DOHH2 (cell line): ENCODE results near the gene PRKD3.

Experiments used
- H3F3A ChIP-seq: fragments of 200-600 bp; sonication (generic), shearing (Covaris generic); 2 replicates; pipeline ENCODE4 v1.6.0; 2016; ENCODE audit warnings: antibody characterized with exemption, mild to moderate bottlenecking; ENCODE audit not compliant: control insufficient read depth, insufficient read depth
- H3K27ac ChIP-seq: fragments of 200-600 bp; sonication (generic); 2 replicates; pipeline ENCODE4 v1.5.1; 2014; ENCODE audit warnings: low read depth, mild to moderate bottlenecking, low read length, moderate library complexity
- H3K27me3 ChIP-seq: fragments of 200-600 bp; sonication (generic); 2 replicates; pipeline ENCODE4 v1.6.1; 2014; ENCODE audit warnings: mild to moderate bottlenecking, low read length, mixed read lengths; ENCODE audit not compliant: control insufficient read depth
- H3K36me3 ChIP-seq: fragments of 200-600 bp; sonication (generic); 2 replicates; pipeline ENCODE4 v1.6.1; 2014; ENCODE audit warnings: mild to moderate bottlenecking, low read length, moderate library complexity, mixed read lengths; ENCODE audit not compliant: control insufficient read depth
- H3K4me1 ChIP-seq: fragments of 200-600 bp; sonication (generic); 2 replicates; pipeline ENCODE4 v1.6.1; 2014; ENCODE audit warnings: mild to moderate bottlenecking, low read length, mixed read lengths; ENCODE audit not compliant: control insufficient read depth
- H3K4me2 ChIP-seq: fragments of 200-600 bp; sonication (generic); 2 replicates; pipeline ENCODE4 v1.6.0; 2014; ENCODE audit warnings: mild to moderate bottlenecking, low read length, moderate library complexity
- H3K4me3 ChIP-seq: fragments of 200-600 bp; sonication (generic); 2 replicates; pipeline ENCODE4 v1.5.1; 2014; ENCODE audit warnings: mild to moderate bottlenecking, low read length, mixed read lengths
- H3K79me2 ChIP-seq: fragments of 200-600 bp; sonication (generic); 2 replicates; pipeline ENCODE4 v1.6.1; 2014; ENCODE audit warnings: mild to moderate bottlenecking, low read length, mixed read lengths; ENCODE audit not compliant: control insufficient read depth
- H3K9me2 ChIP-seq: fragments of 200-600 bp; sonication (generic); replicated peaks from 2 replicates; pipeline ENCODE4 v1.6.1; 2014; ENCODE audit warnings: mild to moderate bottlenecking, low read length, mixed read lengths; ENCODE audit not compliant: control insufficient read depth
- H3K9me3 ChIP-seq: fragments of 200-600 bp; sonication (generic); 2 replicates; pipeline ENCODE4 v1.6.1; 2014; ENCODE audit warnings: antibody characterized with exemption, low read length, mixed read lengths; ENCODE audit not compliant: control insufficient read depth, insufficient read depth
- H4K20me1 ChIP-seq: fragments of 200-600 bp; sonication (generic); 2 replicates; pipeline ENCODE4 v1.6.0; 2014; ENCODE audit warnings: low read depth, mild to moderate bottlenecking, antibody characterized with exemption, low read length, moderate library complexity; ENCODE audit not compliant: control insufficient read depth, insufficient read depth
- CTCF ChIP-seq: fragments of 200-600 bp; sonication (generic); IDR thresholded peaks from one replicate; pipeline ENCODE4 v1.5.1; 2014; ENCODE audit warnings: antibody characterized with exemption, mild to moderate bottlenecking, low read depth, low read length; ENCODE audit not compliant: poor library complexity, severe bottlenecking
- EZH2phosphoT487 ChIP-seq: fragments of 200-600 bp; sonication (generic); IDR thresholded peaks from 2 replicates; pipeline ENCODE4 v1.6.1; 2017; ENCODE audit warnings: borderline replicate concordance, mild to moderate bottlenecking, antibody characterized with exemption, low read length, moderate library complexity, mixed read lengths

PRKD3 gene

GRCh38 chr2:37343537-37344434 is 19.2 kb upstream of the PRKD3 start:
- H4K20me1 ChIP-seq, result no peaks in the 10 kb centered on the region
- TF ChIP-seq EZH2phosphoT487, result no peak
- peak; percentile 54 for TF ChIP-seq CTCF
- no peaks in the 10 kb centered on the region for H3K36me3 ChIP-seq
- H3K4me1 ChIP-seq, result peaks cover 51% of the 10 kb centered on the region
- H3K9me2 ChIP-seq, result no peaks in the 10 kb centered on the region
- no peak overlapping the region for H3K27ac ChIP-seq
- H3K4me3 ChIP-seq, result peak overlapping the region; percentile 81
- no peaks in the 10 kb centered on the region for H3K79me2 ChIP-seq
- peaks cover 17% of the 10 kb centered on the region for H3F3A ChIP-seq
- H3K9me3 ChIP-seq, result no peaks in the 10 kb centered on the region
- H3K27me3 ChIP-seq, result no peaks in the 10 kb centered on the region
- peak overlapping the region; percentile 96 for H3K4me2 ChIP-seq

GRCh38 chr2:37342591-37343220 is 18.1 kb upstream of the PRKD3 start:
- H3F3A ChIP-seq, result peaks cover 21% of the 10 kb centered on the region
- peaks cover 62% of the 10 kb centered on the region for H3K4me1 ChIP-seq
- no peaks in the 10 kb centered on the region for H3K36me3 ChIP-seq
- no peaks in the 10 kb centered on the region for H3K9me2 ChIP-seq
- no peaks in the 10 kb centered on the region for H4K20me1 ChIP-seq
- no peak overlapping the region for H3K4me2 ChIP-seq
- no peaks in the 10 kb centered on the region for H3K27me3 ChIP-seq
- no peak overlapping the region for H3K4me3 ChIP-seq
- H3K9me3 ChIP-seq, result no peaks in the 10 kb centered on the region
- no peak overlapping the region for H3K27ac ChIP-seq
- TF ChIP-seq CTCF, result no peak
- no peak for TF ChIP-seq EZH2phosphoT487
- H3K79me2 ChIP-seq, result no peaks in the 10 kb centered on the region

GRCh38 chr2:37340637-37341036 is 16.0 kb upstream of the PRKD3 start:
- H3K9me2 ChIP-seq, result no peaks in the 10 kb centered on the region
- H3K79me2 ChIP-seq, result no peaks in the 10 kb centered on the region
- no peak for TF ChIP-seq CTCF
- no peak for TF ChIP-seq EZH2phosphoT487
- peaks cover 21% of the 10 kb centered on the region for H3F3A ChIP-seq
- H3K4me3 ChIP-seq, result no peak overlapping the region
- no peaks in the 10 kb centered on the region for H3K27me3 ChIP-seq
- no peaks in the 10 kb centered on the region for H3K36me3 ChIP-seq
- no peak overlapping the region for H3K4me2 ChIP-seq
- no peaks in the 10 kb centered on the region for H3K9me3 ChIP-seq
- H3K27ac ChIP-seq, result no peak overlapping the region
- H3K4me1 ChIP-seq, result peaks cover 71% of the 10 kb centered on the region
- H4K20me1 ChIP-seq, result no peaks in the 10 kb centered on the region
